GM06990 (cell line): Measurements from ENCODE around the gene SSB.
"Not testable (repeated sequence)": the region's sequence is repeated elsewhere in the genome, so short reads cannot be mapped to it uniquely, and the experiment has no call there.

Experiments
- DNase-seq: peaks from one replicate; pipeline ENCODE4 v3.0.0-alpha.2; 2011; ENCODE audit not compliant: insufficient read length; ENCODE audit errors: extremely low read depth
- H3K27me3 ChIP-seq: replicated peaks from 2 replicates; pipeline ENCODE4 v1.6.0; 2011; ENCODE audit warnings: low read length; ENCODE audit not compliant: control insufficient read depth, insufficient read depth
- H3K36me3 ChIP-seq: 2 replicates; pipeline ENCODE4 v1.5.1; 2011; ENCODE audit warnings: low read length; ENCODE audit not compliant: control insufficient read depth, insufficient read depth
- H3K4me3 ChIP-seq: replicated peaks from 2 replicates; pipeline ENCODE4 v1.5.1; 2011; ENCODE audit warnings: low read depth, mild to moderate bottlenecking, control low read depth, low read length
- TF ChIP-seq, protein P1 (sequence below): IDR thresholded peaks from 2 replicates; pipeline ENCODE4 v1.5.1; 2011; ENCODE audit warnings: low read length, control low read depth, mild to moderate bottlenecking, inconsistent platforms; ENCODE audit not compliant: insufficient read depth, poor library complexity, severe bottlenecking

The SSB gene

DNA sequence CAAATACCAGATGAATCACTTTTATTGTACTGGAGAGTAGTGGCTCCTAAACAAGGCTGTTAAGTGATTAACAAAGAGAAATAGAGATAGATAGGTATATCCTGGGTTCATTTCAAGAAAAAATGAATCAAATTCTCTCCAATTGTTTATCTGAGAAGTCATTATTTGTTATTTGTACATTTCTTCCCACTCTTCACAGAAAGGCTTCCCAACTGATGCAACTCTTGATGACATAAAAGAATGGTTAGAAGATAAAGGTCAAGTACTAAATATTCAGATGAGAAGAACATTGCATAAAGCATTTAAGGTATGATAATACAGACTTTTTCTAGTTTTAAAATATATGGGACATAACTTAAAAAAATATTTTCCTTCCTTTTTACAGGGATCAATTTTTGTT lies 7.9 kb downstream of the SSB start:
- Histone ChIP-seq H3K4me3 (no peak overlapping the region), H3K27me3 (no peaks in the 10 kb centered on the region), H3K36me3 (peaks cover 3% of the 10 kb centered on the region)
- TF ChIP-seq, protein P1, sequence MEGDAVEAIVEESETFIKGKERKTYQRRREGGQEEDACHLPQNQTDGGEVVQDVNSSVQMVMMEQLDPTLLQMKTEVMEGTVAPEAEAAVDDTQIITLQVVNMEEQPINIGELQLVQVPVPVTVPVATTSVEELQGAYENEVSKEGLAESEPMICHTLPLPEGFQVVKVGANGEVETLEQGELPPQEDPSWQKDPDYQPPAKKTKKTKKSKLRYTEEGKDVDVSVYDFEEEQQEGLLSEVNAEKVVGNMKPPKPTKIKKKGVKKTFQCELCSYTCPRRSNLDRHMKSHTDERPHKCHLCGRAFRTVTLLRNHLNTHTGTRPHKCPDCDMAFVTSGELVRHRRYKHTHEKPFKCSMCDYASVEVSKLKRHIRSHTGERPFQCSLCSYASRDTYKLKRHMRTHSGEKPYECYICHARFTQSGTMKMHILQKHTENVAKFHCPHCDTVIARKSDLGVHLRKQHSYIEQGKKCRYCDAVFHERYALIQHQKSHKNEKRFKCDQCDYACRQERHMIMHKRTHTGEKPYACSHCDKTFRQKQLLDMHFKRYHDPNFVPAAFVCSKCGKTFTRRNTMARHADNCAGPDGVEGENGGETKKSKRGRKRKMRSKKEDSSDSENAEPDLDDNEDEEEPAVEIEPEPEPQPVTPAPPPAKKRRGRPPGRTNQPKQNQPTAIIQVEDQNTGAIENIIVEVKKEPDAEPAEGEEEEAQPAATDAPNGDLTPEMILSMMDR = no peak
- DNase-seq = no peak

DNA sequence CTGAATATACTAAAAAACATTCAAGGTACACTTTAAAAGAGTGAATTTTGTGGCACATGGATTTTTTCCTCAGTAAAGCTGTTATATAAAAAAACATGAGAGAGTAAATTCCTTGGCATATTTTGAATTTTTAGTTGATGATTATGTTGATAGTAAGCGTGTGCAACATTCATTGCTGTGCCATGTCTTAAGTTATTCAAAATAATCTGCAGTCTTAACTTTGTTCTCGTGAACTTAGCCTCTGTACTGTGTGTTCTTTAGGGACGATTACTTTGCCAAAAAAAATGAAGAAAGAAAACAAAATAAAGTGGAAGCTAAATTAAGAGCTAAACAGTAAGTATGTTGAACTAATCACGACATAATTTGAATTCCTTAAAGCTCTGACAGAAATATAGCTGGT lies 9.6 kb downstream of the SSB start:
- H3K4me3 ChIP-seq = no peak overlapping the region
- no peaks in the 10 kb centered on the region for H3K27me3 ChIP-seq
- no peak for DNase-seq
- TF ChIP-seq, protein P1 = no peak
- H3K36me3 ChIP-seq = peaks cover 3% of the 10 kb centered on the region

DNA sequence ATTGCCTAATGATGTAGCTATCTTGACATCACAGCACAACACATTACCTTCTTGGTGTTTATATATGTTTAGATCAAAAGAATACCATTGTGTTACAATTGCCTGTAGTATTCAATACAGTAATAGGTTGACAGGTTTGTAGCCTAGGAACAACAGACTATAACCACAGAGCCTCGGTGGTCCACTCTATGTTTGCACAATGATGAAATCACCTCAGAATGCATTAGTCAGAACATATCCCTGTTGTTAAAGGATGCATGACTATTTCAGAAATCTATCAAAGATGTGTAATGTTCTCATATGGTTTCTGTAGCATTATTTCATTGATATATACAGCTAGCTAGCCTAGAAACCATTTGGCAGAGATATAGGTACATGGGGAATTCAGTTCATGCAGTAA lies 17.2 kb downstream of the SSB start:
- Histone ChIP-seq H3K36me3 (peaks cover 7% of the 10 kb centered on the region), H3K4me3 (no peak overlapping the region), H3K27me3 (no peaks in the 10 kb centered on the region)
- TF ChIP-seq, protein P1 = no peak
- DNase-seq = no peak

DNA sequence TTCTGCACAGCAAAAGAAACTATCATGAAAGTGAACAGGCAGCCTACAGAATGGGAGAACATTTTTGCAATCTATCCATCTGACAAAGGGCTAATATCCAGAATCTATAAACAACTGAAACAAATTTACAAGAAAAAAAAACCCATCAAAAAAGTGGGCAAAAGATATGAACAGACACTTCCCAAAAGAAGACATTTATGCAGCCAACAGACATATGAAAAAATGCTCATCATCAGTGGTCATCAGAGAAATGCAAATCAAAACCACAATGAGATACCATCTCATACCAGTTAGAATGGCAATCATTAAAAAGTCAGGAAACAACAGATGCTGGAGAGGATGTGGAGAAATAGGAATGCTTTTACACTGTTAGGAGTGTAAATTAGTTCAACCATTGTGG lies 18.3 kb downstream of the SSB start:
- DNase-seq, H3K36me3 ChIP-seq, H3K27me3 ChIP-seq, H3K4me3 ChIP-seq: not testable (repeated sequence)

DNA sequence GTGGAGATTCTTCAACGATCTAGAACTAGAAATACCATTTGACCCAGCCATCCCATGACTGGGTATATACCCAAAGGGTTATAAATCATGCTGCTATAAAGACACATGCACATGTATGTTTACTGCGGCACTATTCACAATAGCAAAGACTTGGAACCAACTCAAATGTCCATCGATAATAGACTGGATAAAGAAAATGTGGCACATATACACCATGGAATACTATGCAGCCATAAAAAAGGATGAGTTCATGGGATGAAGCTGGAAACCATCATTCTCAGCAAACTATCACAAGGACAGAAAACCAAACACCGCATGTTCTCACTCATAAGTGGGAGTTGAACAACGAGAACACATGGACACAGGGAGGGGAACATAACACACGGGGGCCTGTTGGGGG lies 18.7 kb downstream of the SSB start:
- H3K27me3 ChIP-seq, DNase-seq, H3K36me3 ChIP-seq, H3K4me3 ChIP-seq: not testable (repeated sequence)

DNA sequence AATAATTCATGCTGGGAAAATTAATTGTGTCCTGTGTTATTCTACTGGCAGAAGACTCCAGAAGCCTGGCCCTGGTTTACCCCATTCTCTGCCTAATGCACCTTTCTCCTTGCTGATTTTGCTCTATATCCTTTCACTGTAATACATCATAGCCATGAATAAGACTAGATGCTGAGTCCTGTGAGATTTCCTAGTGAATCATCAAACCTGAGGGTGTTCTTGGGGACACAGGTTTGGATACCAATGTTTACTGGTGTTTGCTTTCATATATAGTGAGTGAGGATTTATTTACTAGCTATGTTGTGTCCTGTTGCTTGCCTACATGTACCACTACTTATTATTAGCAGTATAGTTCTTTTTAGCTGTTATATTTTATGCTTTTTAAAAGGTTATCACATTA lies 19.6 kb downstream of the SSB start:
- TF ChIP-seq, protein P1 = no peak
- no peak overlapping the region for H3K4me3 ChIP-seq
- H3K27me3 ChIP-seq = no peaks in the 10 kb centered on the region
- DNase-seq = no peak
- H3K36me3 ChIP-seq = peaks cover 7% of the 10 kb centered on the region

DNA sequence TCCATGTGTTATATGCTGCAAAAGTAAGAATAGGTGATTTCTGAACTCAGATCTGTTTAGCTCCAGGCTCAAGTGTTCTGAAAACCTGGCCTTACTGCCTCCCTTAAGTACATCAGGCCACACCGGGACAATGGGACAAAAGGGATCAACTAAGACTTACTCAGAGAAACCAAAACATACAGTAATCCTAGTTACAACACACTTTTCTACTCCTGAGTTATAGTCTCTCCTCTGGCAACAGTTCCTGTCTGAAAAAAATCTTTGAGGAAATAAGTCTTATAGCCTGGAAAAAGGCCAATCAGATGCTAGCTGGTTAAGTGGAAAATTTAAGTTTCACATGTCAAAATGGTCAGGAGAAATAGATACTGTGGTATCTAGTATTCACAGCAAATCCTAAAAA lies 20.4 kb downstream of the SSB start:
- no peaks in the 10 kb centered on the region for H3K27me3 ChIP-seq
- H3K36me3 ChIP-seq = peaks cover 7% of the 10 kb centered on the region
- TF ChIP-seq, protein P1 = no peak
- no peak for DNase-seq
- no peak overlapping the region for H3K4me3 ChIP-seq

DNA sequence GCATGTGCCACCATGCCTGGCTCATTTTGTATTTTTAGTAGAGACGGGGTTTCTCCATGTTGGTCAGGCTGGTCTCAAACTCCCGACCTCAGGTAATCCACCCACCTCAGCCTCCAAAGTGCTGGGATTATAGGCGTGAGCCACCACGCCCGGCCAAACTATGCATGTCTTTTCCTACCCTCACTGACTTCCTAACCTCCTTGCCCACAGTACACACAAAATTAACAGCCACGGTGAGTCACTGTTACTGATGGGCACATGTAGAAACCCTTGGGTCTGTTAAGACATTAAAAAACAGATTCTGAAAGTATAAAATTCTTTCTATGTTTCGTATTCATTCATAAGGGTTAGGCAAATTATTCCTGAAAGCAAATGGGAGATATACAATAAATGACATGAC lies 21.4 kb downstream of the SSB start:
- not testable (repeated sequence) for H3K27me3 ChIP-seq, H3K36me3 ChIP-seq, H3K4me3 ChIP-seq, DNase-seq
